ENCODE data around the gene PREX1.
A peak's percentile ranks its signal among the peaks of the same experiment; 100 is the strongest.

The PREX1 gene

GRCh38 chr20:48782053-48782452 lies 45.7 kb downstream of the PREX1 start:
- no peak for ATAC-seq
- TF ChIP-seq CREB5 (CRISPR knock-in tag; IDR thresholded peaks at IDR 0.05; ENCODE audit: low read depth) (no peak), RARB (CRISPR knock-in tag; IDR thresholded peaks at IDR 0.05) (no peak), OSR1 (CRISPR knock-in tag; IDR thresholded peaks at IDR 0.05) (no peak), ZNF565 (CRISPR knock-in tag; conservative IDR thresholded peaks at IDR 0.05; ENCODE audit: low read depth) (no peak), CSRNP3 (CRISPR knock-in tag; IDR thresholded peaks at IDR 0.05) (no peak), BACH2 (CRISPR knock-in tag; IDR thresholded peaks at IDR 0.05; ENCODE audit: borderline replicate concordance) (no peak)

GRCh38 chr20:48781634-48782033 lies 46.2 kb downstream of the PREX1 start:
- TF ChIP-seq CREB5 (CRISPR knock-in tag; IDR thresholded peaks at IDR 0.05; ENCODE audit: low read depth), result no peak
- TF ChIP-seq ESRRG (CRISPR knock-in tag; IDR thresholded peaks at IDR 0.05), result no peak
- TF ChIP-seq ZFP30 (CRISPR knock-in tag; IDR thresholded peaks at IDR 0.05), result no peak
- TF ChIP-seq PPARA (CRISPR knock-in tag; IDR thresholded peaks at IDR 0.05; ENCODE audit: borderline replicate concordance), result no peak
- TF ChIP-seq ZC3H10 (CRISPR knock-in tag; IDR thresholded peaks at IDR 0.05), result no peak
- TF ChIP-seq CSDC2 (CRISPR knock-in tag; IDR thresholded peaks at IDR 0.05), result no peak
- TF ChIP-seq POU6F1 (CRISPR knock-in tag; IDR thresholded peaks at IDR 0.05; ENCODE audit: borderline replicate concordance, low read depth), result no peak
- TF ChIP-seq OSR1 (CRISPR knock-in tag; IDR thresholded peaks at IDR 0.05), result no peak
- no peak for TF ChIP-seq TCF4 (CRISPR knock-in tag; IDR thresholded peaks at IDR 0.05; ENCODE audit: borderline replicate concordance)
- TF ChIP-seq RARB (CRISPR knock-in tag; IDR thresholded peaks at IDR 0.05), result no peak
- TF ChIP-seq ZNF8 (CRISPR knock-in tag; IDR thresholded peaks at IDR 0.05), result no peak
- TF ChIP-seq TSHZ2 (CRISPR knock-in tag; IDR thresholded peaks at IDR 0.05), result no peak
- no peak for TF ChIP-seq TOX (CRISPR knock-in tag; IDR thresholded peaks at IDR 0.05; ENCODE audit: borderline replicate concordance)
- TF ChIP-seq ARNTL (CRISPR knock-in tag; IDR thresholded peaks at IDR 0.05; ENCODE audit: borderline replicate concordance, low read depth), result no peak
- no peak for TF ChIP-seq GLIS3 (CRISPR knock-in tag; IDR thresholded peaks at IDR 0.05)
- TF ChIP-seq SNAI2 (CRISPR knock-in tag; IDR thresholded peaks at IDR 0.05), result no peak
- no peak for TF ChIP-seq ZNF70 (CRISPR knock-in tag; IDR thresholded peaks at IDR 0.05)
- no peak for ATAC-seq

GRCh38 chr20:48779435-48779834 lies 48.4 kb downstream of the PREX1 start:
- no peak for TF ChIP-seq TOX (CRISPR knock-in tag; IDR thresholded peaks at IDR 0.05; ENCODE audit: borderline replicate concordance)
- TF ChIP-seq CSDC2 (CRISPR knock-in tag; IDR thresholded peaks at IDR 0.05), result no peak
- no peak for TF ChIP-seq RARB (CRISPR knock-in tag; IDR thresholded peaks at IDR 0.05)
- TF ChIP-seq ISL1 (CRISPR knock-in tag; IDR thresholded peaks at IDR 0.05), result no peak
- peak; percentile 97 for TF ChIP-seq ZNF8 (CRISPR knock-in tag; IDR thresholded peaks at IDR 0.05)
- no peak for TF ChIP-seq ZFP30 (CRISPR knock-in tag; IDR thresholded peaks at IDR 0.05)
- no peak for ATAC-seq

GRCh38 chr20:48777821-48778220 lies 50.0 kb downstream of the PREX1 start:
- no peak for ATAC-seq
- TF ChIP-seq ZNF8 (CRISPR knock-in tag; IDR thresholded peaks at IDR 0.05) (no peak), ZNF70 (CRISPR knock-in tag; IDR thresholded peaks at IDR 0.05) (no peak), CSDC2 (CRISPR knock-in tag; IDR thresholded peaks at IDR 0.05) (no peak), TSHZ2 (CRISPR knock-in tag; IDR thresholded peaks at IDR 0.05) (no peak), ARNTL (CRISPR knock-in tag; IDR thresholded peaks at IDR 0.05; ENCODE audit: borderline replicate concordance, low read depth) (no peak), SNAI2 (CRISPR knock-in tag; IDR thresholded peaks at IDR 0.05) (no peak), ZFP3 (CRISPR knock-in tag; IDR thresholded peaks at IDR 0.05) (no peak), OSR1 (CRISPR knock-in tag; IDR thresholded peaks at IDR 0.05) (no peak), TCF4 (CRISPR knock-in tag; IDR thresholded peaks at IDR 0.05; ENCODE audit: borderline replicate concordance) (no peak), ISL1 (CRISPR knock-in tag; IDR thresholded peaks at IDR 0.05) (no peak), ZC3H10 (CRISPR knock-in tag; IDR thresholded peaks at IDR 0.05) (no peak), ZFP30 (CRISPR knock-in tag; IDR thresholded peaks at IDR 0.05) (no peak), RARB (CRISPR knock-in tag; IDR thresholded peaks at IDR 0.05) (no peak)
